ENCODE measurements around the gene STIM2. TPM values are rescaled to one million over a fixed set of nuclear protein-coding genes. Genes with fewer than 3 reads are reported as not detected.

Gene STIM2
- total RNA-seq, 1 experiment from 2014 or later, result 23.9 TPM

- Histone ChIP-seq H3K27ac (ENCODE audit: low read length) (no peak overlapping the region), H3K27me3 (ENCODE audit: control insufficient read depth, insufficient read depth, low read length) (no peaks in the 10 kb centered on the region; the same call in 1 of the 2 replicates), H3K4me3 (ENCODE audit: low read depth in 2 of 2, low read length in 2 of 2) (no peak overlapping the region), H3K4me1 (ENCODE audit: control insufficient read depth, insufficient read depth, low read length) (no peaks in the 10 kb centered on the region), H3K9me3 (ENCODE audit: control insufficient read depth, insufficient read depth, low read depth, low read length) (no peaks in the 10 kb centered on the region), H3K36me3 (ENCODE audit: control insufficient read depth, insufficient read depth, low read length) (no peaks in the 10 kb centered on the region)
- intact Hi-C loops (cut with micrococcal nuclease; ENCODE audit: unreplicated experiment) (no loop called here), in situ Hi-C loops (cut with HindIII; ENCODE audit: low pct_unique_long_range_greater_than_20kb, low sequenced_read_pairs) (no loop called here)
- BruUV-seq (replicated peaks), result no TSS peak
- DNase-seq (ENCODE audit: low read depth, low spot score), result no peak
- TF ChIP-seq TCF7L2 (IDR thresholded peaks at IDR 0.05; ENCODE audit: low read depth, low read length), result no peak
- no peak for TF ChIP-seq REST (IDR thresholded peaks at IDR 0.05; ENCODE audit: insufficient read depth in 1 of 2, low read depth in 2 of 2, low read length in 1 of 2)
- TF ChIP-seq CTCF (IDR thresholded peaks at IDR 0.05), result no peak
- TF ChIP-seq POLR2AphosphoS5 (IDR thresholded peaks at IDR 0.05; ENCODE audit: low read depth, low read length), result no peak
- no peak for TF ChIP-seq SIN3A (IDR thresholded peaks at IDR 0.05; ENCODE audit: borderline replicate concordance, insufficient read depth, low read depth, low read length)
- no peak for ATAC-seq
- CTCF ChIA-PET, result no interaction called here
- POLR2A ChIA-PET, result no interaction called here
Measured at GRCh38 chr4:26840786-26841185, 19.9 kb upstream of the STIM2 start.

GRCh38 chr4:26842911-26843310 is 17.7 kb upstream of the STIM2 start:
- ChIA-PET CTCF (no interaction called here), POLR2A (no interaction called here)
- intact Hi-C loops (cut with micrococcal nuclease; ENCODE audit: unreplicated experiment) (no loop called here), in situ Hi-C loops (cut with HindIII; ENCODE audit: low pct_unique_long_range_greater_than_20kb, low sequenced_read_pairs) (no loop called here)
- peaks cover 2% of the 10 kb centered on the region; the same call in 1 of the 2 replicates for H3K27me3 ChIP-seq (ENCODE audit: control insufficient read depth, insufficient read depth, low read length)
- no peak for TF ChIP-seq SIN3A (IDR thresholded peaks at IDR 0.05; ENCODE audit: borderline replicate concordance, insufficient read depth, low read depth, low read length)
- no peak for TF ChIP-seq TCF7L2 (IDR thresholded peaks at IDR 0.05; ENCODE audit: low read depth, low read length)
- no peak for TF ChIP-seq CTCF (IDR thresholded peaks at IDR 0.05)
- TF ChIP-seq POLR2AphosphoS5 (IDR thresholded peaks at IDR 0.05; ENCODE audit: low read depth, low read length), result no peak
- no peak for TF ChIP-seq REST (IDR thresholded peaks at IDR 0.05; ENCODE audit: insufficient read depth in 1 of 2, low read depth in 2 of 2, low read length in 1 of 2)
- DNase-seq (ENCODE audit: low read depth, low spot score), result no peak
- no TSS peak for BruUV-seq (replicated peaks)
- H3K36me3 ChIP-seq (ENCODE audit: control insufficient read depth, insufficient read depth, low read length), result no peaks in the 10 kb centered on the region
- no peak for ATAC-seq
- no peak overlapping the region for H3K4me3 ChIP-seq (ENCODE audit: low read depth in 2 of 2, low read length in 2 of 2)
- no peaks in the 10 kb centered on the region for H3K9me3 ChIP-seq (ENCODE audit: control insufficient read depth, insufficient read depth, low read depth, low read length)
- no peaks in the 10 kb centered on the region for H3K4me1 ChIP-seq (ENCODE audit: control insufficient read depth, insufficient read depth, low read length)
- no peak overlapping the region for H3K27ac ChIP-seq (ENCODE audit: low read length)

All from Panc1 (cell line).